ENCODE measurements around the gene RELA.

RELA gene

GRCh38 chr11:65629579-65629978 lies 33.1 kb downstream of the RELA start:
- ATAC-seq, result no peak

GRCh38 chr11:65627202-65627601 lies 35.5 kb downstream of the RELA start:
- ATAC-seq, result no peak

DNA sequence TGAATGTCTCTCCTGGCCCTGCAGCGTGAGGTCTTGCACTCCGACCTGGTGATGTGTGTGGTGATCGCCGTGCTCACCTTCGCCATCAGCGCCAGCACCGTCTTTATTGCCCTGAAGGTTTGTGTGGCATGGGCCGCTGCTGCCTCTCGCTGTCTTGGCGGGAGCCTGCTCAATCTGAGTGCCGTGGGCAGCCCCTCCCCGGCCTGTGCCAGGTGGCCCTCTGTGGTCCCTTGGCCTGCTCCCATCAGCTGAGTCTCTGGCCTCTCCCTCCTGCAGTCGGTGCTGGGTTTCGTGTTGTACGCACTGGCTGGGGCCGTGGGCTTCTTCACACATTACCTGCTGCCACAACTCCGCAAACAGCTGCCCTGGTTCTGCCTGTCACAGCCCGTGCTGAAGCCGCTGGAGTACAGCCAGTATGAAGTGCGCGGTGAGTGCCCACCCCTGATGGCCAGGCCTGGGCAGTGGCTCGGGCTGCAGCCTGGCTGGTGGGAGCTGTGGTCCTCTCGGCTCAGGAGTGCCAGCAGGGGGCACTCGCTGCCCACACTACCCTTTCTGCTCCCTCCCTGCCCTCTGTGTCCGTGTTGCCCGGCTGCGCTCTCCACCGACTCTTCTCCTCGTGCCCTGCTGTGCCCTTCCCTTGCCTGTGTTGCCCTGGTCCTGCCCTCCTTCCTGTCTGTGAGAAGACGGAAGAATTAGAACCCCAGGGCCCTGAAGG lies 36.9 kb downstream of the RELA start:
- ATAC-seq, result peak; percentile 74 to 81

DNA sequence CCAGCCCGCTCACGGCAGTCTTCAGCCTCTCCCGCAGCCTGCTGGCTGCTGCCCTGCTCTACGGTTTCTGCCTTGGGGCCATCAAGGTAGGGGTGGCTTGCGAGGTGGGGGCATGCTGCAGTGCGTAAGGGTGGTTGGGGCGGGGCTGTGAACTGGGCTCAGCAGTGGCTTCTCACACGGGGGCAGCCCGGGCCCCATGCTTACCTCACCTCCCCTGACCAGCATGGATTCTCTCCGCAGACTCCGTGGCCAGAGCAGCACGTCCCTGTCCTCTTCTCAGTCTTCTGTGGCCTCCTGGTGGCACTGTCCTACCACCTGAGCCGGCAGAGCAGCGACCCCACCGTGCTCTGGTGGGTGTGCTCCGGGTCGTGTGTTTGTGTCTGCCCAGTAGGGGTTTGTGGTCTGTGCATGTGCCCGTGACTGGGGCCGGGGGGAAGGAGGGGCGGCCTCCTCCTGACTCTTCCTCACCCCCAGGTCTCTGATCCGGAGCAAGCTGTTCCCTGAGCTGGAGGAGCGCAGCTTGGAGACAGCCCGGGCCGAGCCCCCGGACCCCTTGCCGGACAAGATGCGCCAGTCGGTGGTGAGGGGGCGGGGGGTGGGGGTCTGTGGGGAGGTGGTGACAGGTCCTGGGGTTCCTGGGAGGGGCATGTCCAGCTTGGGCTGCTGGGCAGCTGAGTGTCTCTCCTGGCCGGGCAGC lies 37.6 kb downstream of the RELA start:
- ATAC-seq, result no peak

- no peak for ATAC-seq
Observed at GRCh38 chr11:65623852-65624616, 38.7 kb downstream of the RELA start.

GRCh38 chr11:65623177-65623576 lies 39.5 kb downstream of the RELA start:
- no peak for ATAC-seq

DNA sequence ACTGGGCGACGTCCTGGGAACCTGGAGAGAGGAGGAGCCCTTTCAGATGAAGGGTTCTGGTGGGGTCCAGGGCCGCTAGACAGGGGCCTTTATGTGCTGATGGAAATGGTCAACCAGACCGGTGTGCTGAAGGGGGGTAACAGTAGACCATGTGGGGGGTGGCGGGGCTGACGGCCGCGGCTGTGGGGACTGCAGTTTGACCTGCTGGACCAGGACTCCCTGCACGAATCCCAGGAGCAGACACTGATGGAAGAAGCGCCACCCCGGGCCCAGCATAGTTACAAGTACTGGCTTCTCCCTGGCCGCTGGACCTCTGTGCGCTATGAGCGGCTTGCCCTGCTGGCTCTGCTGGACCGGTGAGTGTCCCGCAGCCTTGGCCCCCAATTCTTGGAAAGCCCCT lies 40.7 kb downstream of the RELA start:
- no peak for ATAC-seq

DNA sequence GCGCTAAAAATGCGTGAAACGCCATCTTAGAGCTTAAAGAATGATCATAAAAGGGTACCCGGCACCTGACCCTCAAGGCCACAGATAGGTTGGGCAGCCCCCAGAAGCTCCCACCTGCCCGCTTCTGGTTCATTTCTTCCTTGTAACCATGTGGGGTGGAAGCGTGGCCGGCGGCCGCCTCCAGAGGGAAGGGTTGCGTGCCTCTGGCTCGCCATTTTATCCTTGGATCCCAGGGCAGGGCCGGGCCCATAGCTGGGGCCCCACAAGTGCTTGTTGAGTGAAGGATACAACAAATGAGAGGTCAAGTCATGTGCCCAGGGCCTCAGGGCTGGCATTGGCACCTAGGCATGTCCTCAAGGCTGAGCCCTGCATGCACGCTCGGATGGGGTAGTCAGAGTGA lies 41.3 kb downstream of the RELA start:
- ATAC-seq, result no peak

- ATAC-seq, result no peak
Observed at GRCh38 chr11:65620666-65621065, 42.0 kb downstream of the RELA start.

- no peak for ATAC-seq
Observed at GRCh38 chr11:65619281-65619928, 43.3 kb downstream of the RELA start.

DNA sequence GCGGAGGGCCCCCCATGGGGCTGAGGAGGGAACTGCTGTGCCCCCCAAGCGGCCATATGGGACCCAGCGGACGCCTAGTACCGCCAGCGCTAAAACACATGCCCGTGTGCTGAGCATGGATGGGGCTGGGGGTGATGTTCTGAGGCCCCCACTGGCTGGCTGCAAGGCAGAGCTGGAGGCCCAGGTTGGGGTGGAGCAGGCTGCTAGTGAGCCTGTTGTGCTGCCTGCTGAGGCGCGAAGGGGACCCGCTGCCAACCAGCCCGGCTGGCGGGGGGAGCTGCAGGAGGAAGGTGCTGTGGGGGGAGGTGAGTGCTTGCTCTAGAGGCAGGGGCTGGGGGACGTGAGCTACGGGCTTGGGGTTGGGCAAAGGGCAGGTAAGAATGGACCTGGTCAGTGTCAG lies 44.0 kb downstream of the RELA start:
- no peak for ATAC-seq

DNA sequence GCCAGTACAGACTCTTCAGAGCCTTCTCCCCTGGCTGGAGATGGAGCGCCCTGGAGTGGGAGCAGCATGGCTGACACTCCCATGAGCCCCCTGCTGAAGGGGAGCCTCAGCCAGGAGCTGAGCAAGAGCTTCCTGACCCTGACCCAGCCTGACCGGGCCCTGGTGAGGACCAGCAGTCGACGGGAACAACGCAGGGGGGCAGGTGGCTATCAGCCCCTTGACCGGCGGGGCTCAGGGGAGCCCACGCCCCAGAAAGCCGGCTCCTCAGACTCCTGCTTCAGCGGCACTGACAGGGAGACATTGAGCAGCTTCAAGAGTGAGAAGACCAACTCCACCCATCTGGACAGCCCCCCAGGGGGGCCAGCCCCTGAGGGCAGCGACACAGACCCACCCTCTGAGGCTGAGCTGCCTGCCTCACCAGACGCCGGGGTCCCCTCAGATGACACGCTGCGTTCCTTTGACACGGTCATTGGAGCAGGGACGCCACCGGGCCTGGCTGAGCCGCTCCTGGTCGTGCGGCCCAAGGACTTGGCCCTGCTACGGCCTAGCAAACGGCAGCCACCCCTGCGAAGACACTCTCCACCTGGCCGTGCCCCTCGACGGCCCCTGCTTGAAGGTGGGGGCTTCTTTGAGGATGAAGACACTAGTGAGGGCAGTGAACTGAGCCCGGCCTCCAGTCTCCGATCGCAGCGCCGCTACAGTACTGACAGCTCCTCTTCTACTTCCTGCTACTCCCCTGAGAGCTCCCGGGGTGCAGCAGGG lies 44.5 kb downstream of the RELA start:
- ATAC-seq, result no peak

DNA sequence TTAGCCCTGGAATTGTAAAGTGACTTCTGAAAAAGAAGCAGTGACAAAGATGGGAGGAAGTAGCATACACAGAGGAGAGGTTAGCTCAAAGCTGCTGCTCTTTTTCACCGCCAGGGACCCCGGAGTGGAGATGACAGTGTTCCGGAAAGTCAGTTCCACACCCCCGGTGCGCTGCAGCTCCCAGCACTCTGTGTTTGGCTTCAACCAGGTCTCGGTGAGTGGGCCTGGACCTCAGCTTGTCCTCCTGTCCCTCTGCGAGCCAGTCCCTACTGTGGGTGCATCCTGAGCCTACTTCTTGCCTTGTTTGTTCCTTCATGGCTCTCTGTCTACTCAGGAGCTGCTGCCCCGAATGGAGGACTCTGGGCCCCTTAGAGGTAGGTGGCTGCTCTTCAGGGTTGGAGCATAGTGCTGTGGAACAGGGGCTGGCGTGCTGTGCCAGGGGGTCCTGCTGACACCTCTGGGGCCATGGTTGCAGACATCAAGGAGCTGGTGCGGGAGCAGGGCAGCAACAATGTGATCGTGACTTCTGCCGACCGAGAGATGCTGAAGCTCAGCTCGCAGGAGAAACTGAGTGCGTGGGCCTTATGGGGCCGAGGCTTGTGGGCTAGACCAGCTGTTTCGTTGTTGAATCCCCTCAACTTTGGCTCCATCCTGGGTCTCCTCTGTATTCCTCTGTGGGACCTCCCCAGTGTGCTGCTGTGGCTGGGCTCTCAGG lies 45.4 kb downstream of the RELA start:
- ATAC-seq, result no peak

DNA sequence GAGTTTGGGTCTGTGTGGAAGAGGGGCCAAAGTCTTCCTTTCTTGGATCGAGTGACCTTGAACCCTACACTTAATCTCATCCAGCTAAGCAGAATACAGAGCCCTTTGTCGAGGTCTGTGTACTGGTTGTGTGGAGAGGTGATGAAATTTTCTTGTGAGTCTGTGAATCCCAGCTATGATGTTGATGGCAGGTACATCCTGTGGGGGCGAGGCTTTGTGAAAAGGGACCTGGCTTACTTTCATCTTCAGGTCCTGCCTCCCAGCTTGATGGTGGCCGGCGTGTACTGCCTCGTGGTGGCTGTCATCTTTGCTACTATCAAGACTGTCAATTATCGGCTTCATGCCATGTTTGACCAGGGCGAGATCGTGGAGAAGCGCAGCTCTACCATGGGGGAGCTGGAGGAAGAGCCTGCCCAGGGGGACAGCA lies 46.1 kb downstream of the RELA start:
- ATAC-seq, result no peak

GRCh38 chr11:65615950-65616574 lies 46.7 kb downstream of the RELA start:
- ATAC-seq, result no peak

DNA sequence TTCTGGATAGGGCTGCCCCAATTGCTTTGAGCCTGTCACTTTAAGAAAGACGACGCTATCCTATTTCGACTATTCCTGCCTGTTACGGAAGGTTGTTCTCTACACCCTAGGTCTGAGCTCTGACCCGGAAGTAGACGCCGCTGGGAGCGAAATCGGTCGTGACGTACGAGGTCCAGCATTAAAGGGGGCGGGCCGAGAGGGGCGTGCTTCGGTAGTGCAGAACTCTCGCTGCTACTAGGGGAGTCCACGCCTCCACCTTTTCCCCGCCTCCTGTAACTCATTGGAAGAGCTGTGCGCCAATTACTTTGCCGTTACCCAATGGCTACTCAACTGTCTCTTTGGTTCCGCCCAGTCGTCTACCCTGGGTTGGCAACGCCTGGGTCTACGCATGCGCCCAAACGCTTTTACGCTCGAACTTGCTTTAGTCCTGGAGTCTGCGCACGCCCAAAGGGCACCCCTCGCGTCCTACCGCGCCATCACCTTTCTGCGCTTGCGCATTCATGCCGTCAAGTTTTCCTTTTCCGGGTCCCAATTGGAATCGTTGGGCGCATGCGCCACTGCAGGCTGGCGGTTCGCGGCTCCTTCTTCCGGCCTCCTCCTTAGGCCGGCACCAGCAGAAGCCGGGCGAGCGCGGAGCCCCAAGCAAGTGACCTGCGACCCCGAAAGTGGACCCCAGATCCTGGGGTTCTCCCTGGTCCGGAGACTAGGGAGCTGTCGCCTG lies 47.3 kb downstream of the RELA start, which contains the start of gene PCNX3:
Gene PCNX3 (plus strand): TSS at position 548 of the 721 bp plus-strand sequence. CDS start 536 bp downstream, outside the sequence.
- peak; percentile 90 to 91 for ATAC-seq

DNA sequence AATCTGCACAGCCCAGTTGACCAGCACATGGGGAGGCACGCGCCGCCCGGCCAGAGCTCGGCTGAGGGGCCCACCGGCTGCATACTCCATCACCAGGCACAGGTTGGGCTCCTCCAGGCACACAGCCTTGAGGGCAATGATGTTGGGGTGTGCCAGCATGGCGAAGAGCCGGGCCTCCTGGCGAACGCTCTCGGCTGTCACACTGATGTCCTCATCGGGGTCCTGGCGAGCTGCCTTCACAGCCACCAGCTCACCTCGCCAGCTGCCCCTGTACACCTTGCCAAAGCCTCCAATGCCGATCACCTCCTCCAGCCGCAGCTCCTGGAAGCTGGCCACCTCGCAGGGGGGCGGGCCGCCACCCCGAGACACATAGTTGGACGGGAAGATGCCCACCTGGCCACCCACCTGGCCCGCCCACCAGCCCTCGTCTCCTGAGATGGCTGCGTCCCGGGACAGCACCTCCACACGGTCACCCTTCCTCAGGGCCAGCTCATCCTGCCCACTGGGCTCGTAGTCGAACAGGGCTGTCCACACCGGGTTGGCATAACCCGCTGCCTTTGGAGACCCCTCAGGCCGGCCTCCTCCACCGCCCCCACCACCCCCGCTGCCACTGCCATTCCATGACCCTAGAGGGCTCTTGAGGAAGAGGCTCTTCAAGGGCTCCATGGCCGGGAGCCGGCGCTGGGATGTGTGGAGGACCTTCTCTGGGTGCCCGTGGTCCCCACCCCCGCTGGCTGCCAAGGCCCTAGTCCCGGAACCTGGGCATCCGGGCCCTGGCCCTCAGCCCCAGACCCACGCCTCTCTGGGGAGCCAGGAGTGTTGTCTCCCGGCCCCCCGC lies 49.4 kb downstream of the RELA start:
- no peak for ATAC-seq

GRCh38 chr11:65612691-65613090 lies 50.0 kb downstream of the RELA start:
- ATAC-seq, result no peak

All from activated CD4-positive, CD25-positive, alpha-beta regulatory T cell treated with anti-CD3 and anti-CD28 coated beads, Interleukin-2, amount 50 U/mL, for 24 hours (primary cell).